HG03066 (cell line): ENCODE results near the gene DLST.

Experiments
- ATAC-seq: cut with Tn5 transposase; IDR thresholded peaks from one replicate; pipeline ENCODE4 v1.9.1; 2021; ENCODE audit warnings: low read depth; ENCODE audit not compliant: unreplicated experiment

DLST gene

DNA sequence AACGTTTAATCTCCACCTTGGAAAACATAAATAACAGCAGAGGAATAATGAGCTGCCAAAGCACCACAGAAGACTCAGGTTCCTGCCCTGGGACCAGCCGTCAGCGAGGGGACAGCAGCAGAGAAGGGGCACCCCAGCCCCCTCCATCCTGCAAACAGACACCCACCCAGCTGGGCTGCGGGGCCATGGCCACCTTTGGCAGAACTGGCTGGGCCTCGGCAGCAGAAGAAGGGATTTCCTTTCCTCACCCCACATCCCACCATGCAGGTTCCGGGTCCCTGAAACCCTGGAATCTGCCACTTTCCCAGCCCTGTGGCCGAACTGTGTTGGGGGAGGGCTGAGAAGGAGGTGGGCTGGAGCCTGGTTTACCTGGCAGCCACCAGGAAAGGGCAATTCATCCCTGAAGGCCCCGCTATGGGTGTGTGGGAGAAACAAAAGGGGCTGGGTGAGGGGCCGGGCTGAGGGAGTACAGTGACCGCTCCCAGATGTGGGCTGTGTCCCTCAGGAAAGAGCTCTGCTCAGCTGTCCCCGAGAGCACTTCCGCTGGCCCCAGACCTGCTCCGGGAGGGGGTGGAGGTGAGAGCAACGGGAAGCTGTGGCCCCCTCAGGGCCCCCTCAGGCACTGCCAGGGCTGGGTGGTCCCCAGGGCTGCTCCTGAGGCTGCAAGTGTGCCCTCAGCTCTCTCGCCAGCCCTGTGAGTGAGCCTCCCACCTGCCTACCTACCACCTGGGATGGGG is 69.9 kb downstream of the DLST start:
- no peak for ATAC-seq

DNA sequence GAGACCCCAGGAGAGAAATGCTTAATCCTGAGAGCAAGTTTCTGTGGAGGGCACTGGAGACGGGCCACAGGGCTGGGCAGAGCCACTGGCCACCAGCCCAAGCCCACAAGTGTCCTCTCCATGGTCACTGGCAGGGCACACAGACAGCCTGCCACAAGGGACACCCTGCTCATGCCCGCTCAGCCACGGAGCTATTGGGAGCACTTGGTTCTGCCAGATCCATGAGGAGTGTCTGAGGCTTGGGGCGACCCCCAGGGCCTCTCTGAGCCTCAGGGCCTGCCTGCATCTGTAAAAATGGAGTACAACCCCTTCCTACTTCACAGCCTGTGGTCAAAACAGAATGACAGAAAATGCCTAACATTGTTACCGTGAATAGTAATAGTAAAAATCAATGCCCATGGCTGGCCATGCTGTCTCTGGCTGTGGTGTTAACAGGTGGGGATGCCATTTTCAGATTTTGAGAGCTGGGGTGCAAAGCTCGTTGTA is 70.5 kb downstream of the DLST start:
- no peak for ATAC-seq

DNA sequence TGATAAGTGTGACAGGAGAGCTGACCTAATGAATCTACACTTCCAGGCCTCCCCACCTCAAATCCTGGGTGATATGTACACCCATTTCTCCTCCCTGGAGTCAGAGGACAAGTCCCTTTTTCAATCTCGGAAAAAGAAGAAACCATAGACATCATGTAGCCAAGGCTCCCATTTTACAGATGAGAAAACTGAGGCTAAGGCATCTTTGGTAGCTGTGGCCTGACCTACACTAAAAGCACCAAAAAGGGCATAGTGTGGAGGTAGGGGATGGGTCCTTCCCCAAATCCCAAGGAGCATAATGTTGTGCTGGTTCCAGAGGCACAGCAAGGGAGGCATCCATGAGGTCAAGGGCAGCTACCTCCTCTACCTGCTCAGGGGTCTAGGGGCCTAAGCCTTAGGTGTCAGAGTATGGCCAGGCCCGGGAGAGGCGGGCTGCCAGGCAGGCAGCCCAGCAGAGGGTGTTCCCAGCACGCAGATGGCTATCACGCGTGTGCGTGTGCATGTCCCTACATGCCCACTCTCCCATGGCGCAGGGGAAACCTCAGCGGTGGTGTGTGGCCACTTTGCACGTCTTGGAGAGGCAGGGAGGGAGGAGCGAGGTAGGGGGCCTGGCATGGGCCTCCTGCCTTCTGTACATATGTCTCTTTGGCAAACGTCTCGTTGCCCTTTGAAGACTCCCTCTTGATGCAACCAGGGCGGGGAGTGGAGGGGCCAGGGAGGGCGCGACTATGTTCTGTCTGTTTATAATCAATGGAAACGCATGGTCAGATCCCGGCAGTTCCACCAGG is 71.2 kb downstream of the DLST start:
- ATAC-seq: no peak
